ENCODE results near the gene XYLT1. TPM values are rescaled to one million over a fixed set of nuclear protein-coding genes. Genes with fewer than 3 reads are reported as not detected.

XYLT1 gene
- total RNA-seq, 1 donor from 2014 or later: 27.3 TPM

- no peak overlapping the region for H3K4me3 ChIP-seq
- no peak for DNase-seq (ENCODE audit: extremely low spot score in 2 of 2)
- peaks cover 4% of the 10 kb centered on the region for H3K4me1 ChIP-seq
- no peaks in the 10 kb centered on the region for H3K9me3 ChIP-seq
- no peaks in the 10 kb centered on the region for H3K36me3 ChIP-seq
- intact Hi-C loops (cut with DNase I): no loop called here
- H3K27ac ChIP-seq: no peak overlapping the region
- H3K27me3 ChIP-seq: no peaks in the 10 kb centered on the region
- TF ChIP-seq POLR2A (IDR thresholded peaks at IDR 0.05): no peak
- TF ChIP-seq POLR2AphosphoS5 (IDR thresholded peaks at IDR 0.05; ENCODE audit: insufficient read depth in 1 of 2, low read depth in 1 of 2): no peak
- TF ChIP-seq CTCF (IDR thresholded peaks at IDR 0.05): no peak
Observed at GRCh38 chr16:17266608-17267313, 204.0 kb downstream of the XYLT1 start.

- intact Hi-C loops (cut with DNase I): no loop called here
- Histone ChIP-seq H3K9me3 (no peaks in the 10 kb centered on the region), H3K27me3 (no peaks in the 10 kb centered on the region), H3K4me3 (no peak overlapping the region), H3K36me3 (no peaks in the 10 kb centered on the region), H3K27ac (no peak overlapping the region), H3K4me1 (peaks cover 4% of the 10 kb centered on the region)
- DNase-seq (ENCODE audit: extremely low spot score in 2 of 2): no peak
- TF ChIP-seq CTCF (IDR thresholded peaks at IDR 0.05) (no peak), POLR2AphosphoS5 (IDR thresholded peaks at IDR 0.05; ENCODE audit: insufficient read depth in 1 of 2, low read depth in 1 of 2) (no peak), POLR2A (IDR thresholded peaks at IDR 0.05) (no peak)
Observed at GRCh38 chr16:17265154-17265553, 205.6 kb downstream of the XYLT1 start.

GRCh38 chr16:17261197-17261858 is 209.4 kb downstream of the XYLT1 start:
- H3K27me3 ChIP-seq: no peaks in the 10 kb centered on the region
- no peak for DNase-seq (ENCODE audit: extremely low spot score in 2 of 2)
- intact Hi-C loops (cut with DNase I): no loop called here
- TF ChIP-seq CTCF (IDR thresholded peaks at IDR 0.05) (no peak), POLR2AphosphoS5 (IDR thresholded peaks at IDR 0.05; ENCODE audit: insufficient read depth in 1 of 2, low read depth in 1 of 2) (no peak), POLR2A (IDR thresholded peaks at IDR 0.05) (no peak)
- H3K27ac ChIP-seq: no peak overlapping the region
- H3K9me3 ChIP-seq: no peaks in the 10 kb centered on the region
- H3K36me3 ChIP-seq: no peaks in the 10 kb centered on the region
- peaks cover 11% of the 10 kb centered on the region for H3K4me1 ChIP-seq
- H3K4me3 ChIP-seq: no peak overlapping the region

DNA sequence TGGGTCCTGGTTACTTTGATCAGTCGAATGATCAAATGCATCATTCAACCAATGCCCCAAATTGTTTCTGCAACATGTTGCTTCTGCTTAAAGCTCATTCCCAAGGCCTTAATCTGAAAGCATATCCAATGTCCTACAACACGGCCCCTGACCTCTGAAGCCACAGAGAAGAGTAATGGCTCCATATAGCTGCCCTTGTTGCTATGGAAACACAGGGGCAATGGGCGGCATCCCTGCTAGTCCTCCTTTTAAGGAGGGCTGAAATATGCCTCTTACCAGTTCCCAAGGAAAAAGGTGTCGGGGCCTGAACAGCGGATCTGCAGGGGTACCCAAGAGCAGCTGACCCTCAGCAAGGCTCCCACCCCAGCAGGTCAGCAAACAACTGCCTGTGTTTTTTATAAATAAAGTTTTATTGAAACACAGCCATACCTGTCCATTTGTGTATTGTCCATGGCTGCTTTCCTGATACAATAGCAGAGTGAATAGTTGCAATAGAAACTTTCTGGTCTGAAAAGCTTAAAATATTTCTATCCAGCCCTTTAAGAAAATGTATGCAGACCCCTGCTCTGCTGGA is 210.4 kb downstream of the XYLT1 start:
- peaks cover 11% of the 10 kb centered on the region for H3K4me1 ChIP-seq
- no peaks in the 10 kb centered on the region for H3K36me3 ChIP-seq
- no peaks in the 10 kb centered on the region for H3K9me3 ChIP-seq
- H3K4me3 ChIP-seq: no peak overlapping the region
- no peak for DNase-seq (ENCODE audit: extremely low spot score in 2 of 2)
- TF ChIP-seq POLR2A (IDR thresholded peaks at IDR 0.05) (no peak), POLR2AphosphoS5 (IDR thresholded peaks at IDR 0.05; ENCODE audit: insufficient read depth in 1 of 2, low read depth in 1 of 2) (no peak), CTCF (IDR thresholded peaks at IDR 0.05) (no peak)
- intact Hi-C loops (cut with DNase I): no loop called here
- no peak overlapping the region for H3K27ac ChIP-seq
- no peaks in the 10 kb centered on the region for H3K27me3 ChIP-seq

Data from vagina (tissue), 2 donors.